ENCODE data around the gene KCNQ1.

KCNQ1 gene

GRCh38 chr11:2444821-2445745 lies at the start of gene KCNQ1:
TSS of gene KCNQ1 (plus strand) at chr11:2445008. CDS start at chr11:2445099, 91 bp downstream.
- peak; percentile 38 for FAIRE-seq
- peak; percentile 84 for DNase-seq (ENCODE audit: insufficient read length, low spot score)

- DNase-seq (ENCODE audit: insufficient read length, low spot score) (no peak), FAIRE-seq (no peak)
Observed at GRCh38 chr11:2395211-2395730, 49.5 kb upstream of the KCNQ1 start.

- no peak for DNase-seq (ENCODE audit: insufficient read length, low spot score)
- FAIRE-seq, result no peak
Observed at GRCh38 chr11:2395856-2396255, 49.0 kb upstream of the KCNQ1 start.

GRCh38 chr11:2396471-2396870 lies 48.3 kb upstream of the KCNQ1 start:
- no peak for DNase-seq (ENCODE audit: insufficient read length, low spot score)
- FAIRE-seq, result no peak

GRCh38 chr11:2397005-2397404 lies 47.8 kb upstream of the KCNQ1 start:
- FAIRE-seq, result no peak
- no peak for DNase-seq (ENCODE audit: insufficient read length, low spot score)

- no peak for DNase-seq (ENCODE audit: insufficient read length, low spot score)
- no peak for FAIRE-seq
Observed at GRCh38 chr11:2398664-2399355, 46.0 kb upstream of the KCNQ1 start.

GRCh38 chr11:2399488-2400068 lies 45.2 kb upstream of the KCNQ1 start:
- DNase-seq (ENCODE audit: insufficient read length, low spot score) (no peak), FAIRE-seq (no peak)

GRCh38 chr11:2400069-2400761 lies 44.6 kb upstream of the KCNQ1 start, which contains the start of gene TSSC4:
TSS of gene TSSC4 (plus strand) at chr11:2400750. CDS start at chr11:2402634, 1,884 bp downstream.
- DNase-seq (ENCODE audit: insufficient read length, low spot score) (peak; percentile 99), FAIRE-seq (peak; percentile 98)

- FAIRE-seq (no peak), DNase-seq (ENCODE audit: insufficient read length, low spot score) (no peak)
Observed at GRCh38 chr11:2400762-2401435, 43.9 kb upstream of the KCNQ1 start.

GRCh38 chr11:2401436-2401984 lies 43.3 kb upstream of the KCNQ1 start:
- FAIRE-seq (no peak), DNase-seq (ENCODE audit: insufficient read length, low spot score) (no peak)

GRCh38 chr11:2402106-2402505 lies 42.7 kb upstream of the KCNQ1 start:
- DNase-seq (ENCODE audit: insufficient read length, low spot score) (no peak), FAIRE-seq (no peak)

GRCh38 chr11:2402890-2403645 lies 41.7 kb upstream of the KCNQ1 start:
- no peak for FAIRE-seq
- no peak for DNase-seq (ENCODE audit: insufficient read length, low spot score)

- DNase-seq (ENCODE audit: insufficient read length, low spot score) (no peak), FAIRE-seq (no peak)
Observed at GRCh38 chr11:2404735-2405196, 40.0 kb upstream of the KCNQ1 start.

- DNase-seq (ENCODE audit: insufficient read length, low spot score) (no peak), FAIRE-seq (no peak)
Observed at GRCh38 chr11:2406451-2406850, 38.4 kb upstream of the KCNQ1 start.

- FAIRE-seq, result no peak
- no peak for DNase-seq (ENCODE audit: insufficient read length, low spot score)
Observed at GRCh38 chr11:2406878-2407410, 37.9 kb upstream of the KCNQ1 start.

- FAIRE-seq (no peak), DNase-seq (ENCODE audit: insufficient read length, low spot score) (no peak)
Observed at GRCh38 chr11:2408671-2409070, 36.1 kb upstream of the KCNQ1 start.

GRCh38 chr11:2409126-2409525 lies 35.7 kb upstream of the KCNQ1 start:
- DNase-seq (ENCODE audit: insufficient read length, low spot score) (no peak), FAIRE-seq (no peak)

- no peak for DNase-seq (ENCODE audit: insufficient read length, low spot score)
- no peak for FAIRE-seq
Observed at GRCh38 chr11:2409611-2410468, 35.0 kb upstream of the KCNQ1 start.

Data from HTR-8/SVneo (cell line).